NCI-H146 treated with DMSO at 0.1 percent for 48 hours (cell line): ENCODE results near the gene CGA.
"Not testable (repeated sequence)": the region's sequence is repeated elsewhere in the genome, so short reads cannot be mapped to it uniquely, and the experiment has no call there.

Source experiments
- DNase-seq: peaks from one replicate; lab custom pipeline; 2025; ENCODE audit not compliant: unreplicated experiment; lab: John Stamatoyannopoulos, UW

CGA gene

DNA sequence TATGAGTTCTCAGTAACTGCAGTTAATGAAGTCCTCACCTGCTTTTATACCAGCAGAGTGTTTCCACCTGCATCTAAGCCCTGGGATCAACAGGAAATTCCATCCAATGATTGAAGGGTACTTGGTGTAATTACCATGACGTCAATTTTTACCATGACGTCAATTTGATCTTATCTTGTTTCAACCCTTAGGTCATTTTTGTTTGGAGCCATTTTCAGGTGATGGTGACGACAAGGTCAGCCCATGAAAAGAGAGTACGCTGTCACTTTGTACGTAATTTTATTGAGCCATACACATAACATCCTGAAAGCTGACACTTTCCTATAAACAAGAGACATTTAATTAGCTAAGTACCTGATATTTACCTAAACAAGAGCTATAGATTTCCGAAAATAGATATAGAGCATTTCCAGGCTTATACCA, at the start of gene CGA:
Gene CGA, minus strand, starts transcription at position 20 of the 423 bp plus-strand sequence. CDS start 6,906 bp downstream, outside the sequence.
- no peak for DNase-seq

DNA sequence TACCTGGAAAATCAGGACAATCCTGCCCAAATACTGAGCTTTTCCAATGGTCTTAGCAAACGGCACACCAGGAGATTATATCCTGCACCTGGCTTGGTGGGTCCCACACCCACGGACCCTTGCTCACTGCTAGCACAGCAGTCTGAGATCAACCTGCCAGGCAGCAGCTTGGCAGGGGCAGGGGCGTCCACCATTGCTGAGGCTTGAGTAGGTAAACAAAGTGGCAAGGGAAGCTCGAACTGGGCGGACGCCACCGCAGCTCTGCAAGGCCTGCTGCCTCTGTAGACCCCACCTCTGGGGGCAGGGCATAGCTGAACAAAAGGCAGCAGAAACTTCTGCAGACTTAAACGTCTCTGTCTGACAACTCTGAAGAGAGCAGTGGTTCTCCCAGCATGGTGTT, 45.0 kb upstream of the CGA start:
- not testable (repeated sequence) for DNase-seq

DNA sequence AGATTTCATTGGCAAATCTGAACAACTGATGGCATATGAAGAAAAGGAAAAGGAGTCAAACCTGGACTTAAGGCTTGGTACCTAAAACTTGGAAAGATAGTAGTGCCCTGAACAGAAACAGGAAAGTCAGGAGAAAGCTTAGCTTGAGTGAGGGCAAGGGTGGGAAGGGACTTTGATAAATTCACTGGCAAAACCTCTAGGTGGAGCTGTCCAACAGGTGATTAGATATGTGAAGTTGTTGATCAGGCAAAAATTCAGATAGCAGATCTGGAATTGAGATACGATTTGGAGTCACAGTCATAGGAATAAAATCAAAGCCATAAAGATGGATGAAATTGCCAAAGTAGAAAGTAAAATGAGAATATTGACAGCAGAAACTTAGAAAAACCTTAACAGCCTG, 44.3 kb upstream of the CGA start:
- peak; percentile 43 for DNase-seq

DNA sequence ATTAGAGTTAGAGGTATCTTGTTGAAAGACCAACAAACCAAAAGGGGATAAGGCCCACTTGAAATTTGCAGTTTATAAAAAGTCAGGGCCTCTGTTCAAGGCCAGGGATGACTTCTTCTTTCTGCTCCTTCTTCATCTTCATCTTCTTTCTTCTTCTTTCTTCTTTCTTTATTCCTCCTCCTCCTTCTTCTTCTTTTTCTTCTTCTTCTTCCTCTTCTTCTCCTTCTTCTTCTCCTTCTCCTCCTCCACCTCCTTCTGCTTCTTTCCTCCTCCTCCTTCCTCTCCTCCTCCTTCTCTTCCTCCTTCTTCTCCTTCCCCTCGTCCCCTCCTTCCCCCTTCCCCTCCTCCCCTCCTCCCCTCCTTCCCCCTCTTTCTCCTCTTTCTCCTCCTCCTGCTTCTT, 42.1 kb upstream of the CGA start:
- no peak for DNase-seq

DNA sequence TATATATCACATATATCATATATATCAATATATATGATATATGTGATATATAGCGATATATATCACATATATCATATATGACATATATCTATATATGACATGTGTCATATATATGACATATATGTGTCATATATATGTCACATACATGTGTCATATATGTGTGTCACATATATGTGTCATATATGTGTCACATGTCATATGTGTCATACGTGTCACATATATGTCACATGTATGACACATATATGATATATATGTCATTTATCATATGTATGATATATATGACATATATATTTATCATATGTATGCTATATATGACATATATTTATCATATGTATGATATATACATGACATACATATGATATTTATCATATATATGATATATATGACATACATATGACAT, 32.8 kb upstream of the CGA start:
- no peak for DNase-seq

DNA sequence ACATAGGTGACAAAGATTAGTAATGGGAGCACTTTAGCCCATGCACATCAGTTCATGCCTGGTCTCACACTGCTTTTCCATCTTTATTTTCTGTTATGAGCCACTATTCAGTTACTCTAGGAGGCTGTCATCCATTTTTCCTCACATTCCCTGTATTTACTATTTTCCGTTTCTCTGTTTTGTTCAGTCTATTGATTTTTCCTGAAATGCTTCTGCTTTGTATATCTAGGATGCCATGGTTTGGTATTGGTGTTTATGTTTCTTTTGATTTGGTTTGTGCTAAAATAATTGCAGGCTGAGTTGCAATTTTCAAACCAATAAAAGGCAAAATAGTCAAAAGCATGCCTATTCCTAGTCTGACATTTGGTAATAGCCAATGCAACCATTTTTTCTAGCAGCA, 31.6 kb upstream of the CGA start:
- no peak for DNase-seq

DNA sequence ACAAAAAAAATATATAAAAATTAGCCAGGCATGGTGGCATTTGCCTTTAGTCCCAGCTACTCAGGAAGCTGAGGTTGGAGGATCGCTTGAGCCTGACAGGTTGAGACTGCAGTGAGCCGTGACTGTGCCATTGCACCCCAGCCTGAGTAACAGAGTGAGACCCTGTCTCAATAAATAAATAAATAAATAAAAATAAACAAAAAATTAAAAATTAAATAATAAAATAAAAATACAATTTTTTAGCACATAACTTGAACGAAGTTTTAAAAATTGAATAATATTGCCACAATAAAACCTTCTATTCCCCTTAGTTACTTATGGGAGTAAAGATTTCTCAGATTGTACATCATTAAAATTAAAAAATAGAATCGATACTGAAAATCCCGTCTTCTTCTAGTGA, 29.2 kb upstream of the CGA start:
- no peak for DNase-seq

DNA sequence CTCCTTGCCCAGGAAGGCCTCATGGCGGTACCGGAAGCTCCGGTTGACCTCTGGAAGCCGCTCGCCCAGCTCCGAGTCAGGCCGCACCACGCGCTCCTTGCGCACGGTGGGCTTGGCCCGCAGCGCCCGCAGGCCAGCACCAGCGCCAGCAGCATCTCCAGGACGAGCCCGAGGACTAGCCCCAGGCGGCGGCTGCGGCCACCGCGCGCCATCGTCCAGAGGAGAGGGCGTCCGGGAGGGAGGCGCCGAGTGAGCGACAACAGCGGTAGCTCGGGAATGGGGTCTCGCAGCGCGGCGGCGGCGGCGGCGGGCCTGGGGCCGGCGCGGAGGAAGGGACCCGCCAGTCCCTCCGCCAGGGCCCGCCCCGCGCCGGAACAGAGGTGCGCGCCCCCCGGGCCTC, 27.6 kb upstream of the CGA start:
- DNase-seq, result no peak

DNA sequence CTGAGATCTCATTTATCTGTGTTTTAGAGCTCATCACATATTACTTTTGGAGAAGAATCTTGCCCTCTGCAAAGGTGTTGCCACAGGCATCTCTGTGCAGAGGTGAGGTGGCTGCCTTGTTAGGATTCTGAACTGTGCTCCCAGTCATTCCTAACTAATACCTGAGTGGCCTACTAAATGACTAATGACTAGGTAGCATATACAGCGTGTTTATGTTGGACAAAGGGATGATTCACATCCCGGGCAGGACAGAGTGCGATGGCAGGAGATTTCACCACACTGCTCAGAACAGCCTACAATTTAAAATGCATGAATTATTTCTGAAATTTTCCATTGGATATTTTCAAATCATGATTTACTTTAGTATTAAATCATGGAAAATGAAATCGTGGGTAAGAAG, 23.1 kb upstream of the CGA start:
- DNase-seq, result no peak

DNA sequence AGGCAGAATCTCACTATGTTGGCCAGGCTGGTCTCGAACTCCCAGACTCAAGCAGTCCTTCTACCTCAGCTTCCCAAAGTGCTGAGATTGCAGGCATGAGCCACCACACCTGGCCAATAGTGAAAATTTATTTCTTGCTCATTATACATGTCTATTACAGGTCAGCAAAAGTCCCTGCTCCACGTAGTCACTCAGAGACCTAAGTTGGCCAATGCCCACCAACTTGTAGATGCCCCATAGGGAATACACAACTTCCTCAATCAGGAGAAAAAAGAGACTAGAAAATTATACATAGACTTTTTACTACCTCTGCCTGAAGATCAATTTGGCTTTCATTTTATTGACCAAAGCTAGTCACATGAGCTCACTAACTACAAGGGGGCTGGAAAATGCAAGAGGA, 22.0 kb upstream of the CGA start:
- DNase-seq, result no peak

DNA sequence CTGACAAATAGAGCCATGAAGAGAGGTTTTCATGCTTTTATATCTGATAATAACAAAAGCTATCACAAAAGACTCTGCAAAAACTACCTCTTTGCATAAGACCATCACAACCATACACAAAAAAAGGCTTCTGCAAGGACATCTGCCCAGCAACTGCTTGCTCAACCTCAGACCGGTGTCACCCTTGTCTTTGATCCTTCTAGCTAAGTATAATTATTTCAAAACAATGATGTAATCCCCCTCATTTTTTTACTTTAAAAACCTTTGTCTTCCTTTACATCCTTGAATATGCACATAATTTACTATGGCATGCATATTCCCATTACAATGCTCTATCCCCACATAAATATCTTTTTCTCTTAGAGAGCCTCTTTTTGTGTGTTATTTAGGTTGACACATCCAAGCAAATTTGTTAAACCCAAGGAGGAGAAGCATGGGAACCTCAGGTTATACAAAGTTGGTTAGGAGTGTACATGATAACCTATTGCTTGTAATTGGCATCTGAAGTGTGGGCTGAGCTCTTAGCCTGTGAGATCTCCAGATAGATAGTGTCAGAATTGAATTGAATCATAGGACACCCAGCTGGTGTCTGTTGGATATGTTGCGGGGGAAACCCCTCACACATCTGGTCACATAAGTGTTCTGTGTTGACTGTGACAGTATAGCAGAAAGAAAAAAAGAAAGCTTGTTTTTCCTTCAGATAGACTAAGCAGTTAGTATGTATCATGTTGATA, 20.7 kb upstream of the CGA start:
- no peak for DNase-seq

DNA sequence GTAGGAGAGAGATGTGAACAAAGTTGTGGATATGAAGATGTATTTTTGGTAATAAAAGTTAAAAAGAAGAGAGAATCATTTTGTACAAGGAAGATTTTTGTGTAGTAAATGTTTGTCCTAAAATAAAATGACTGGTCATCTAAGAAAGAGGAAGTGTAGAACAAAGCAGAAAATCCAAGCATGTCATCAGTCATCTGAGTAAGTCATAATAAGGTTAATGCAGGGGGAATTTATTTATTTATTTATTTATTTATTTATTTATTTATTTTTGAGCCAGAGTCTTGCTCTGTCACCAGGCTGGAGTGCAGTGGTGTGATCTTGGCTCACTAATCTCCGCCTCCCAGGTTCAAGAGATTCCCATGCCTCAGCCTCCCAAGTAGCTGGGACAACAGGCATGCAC, 15.7 kb upstream of the CGA start:
- DNase-seq, result no peak

DNA sequence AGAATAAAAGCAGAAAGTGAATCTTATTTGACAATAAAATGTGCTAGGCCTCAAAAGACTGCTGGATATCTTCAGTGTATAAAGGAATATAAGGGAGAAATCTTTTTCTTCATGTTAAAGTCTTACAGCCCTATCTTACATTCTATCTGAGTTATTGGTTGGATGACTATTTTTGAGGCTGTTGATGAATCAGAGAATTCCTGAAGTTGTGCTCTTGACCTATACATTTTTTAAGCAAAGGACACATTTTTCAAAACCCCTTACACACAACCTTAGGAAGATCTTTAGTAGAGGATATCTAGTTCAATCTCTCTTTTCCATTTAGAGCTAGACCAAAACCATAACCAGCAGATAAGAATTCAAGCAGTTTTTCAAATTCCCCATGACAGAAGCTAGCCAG, 10.9 kb upstream of the CGA start:
- DNase-seq, result no peak

DNA sequence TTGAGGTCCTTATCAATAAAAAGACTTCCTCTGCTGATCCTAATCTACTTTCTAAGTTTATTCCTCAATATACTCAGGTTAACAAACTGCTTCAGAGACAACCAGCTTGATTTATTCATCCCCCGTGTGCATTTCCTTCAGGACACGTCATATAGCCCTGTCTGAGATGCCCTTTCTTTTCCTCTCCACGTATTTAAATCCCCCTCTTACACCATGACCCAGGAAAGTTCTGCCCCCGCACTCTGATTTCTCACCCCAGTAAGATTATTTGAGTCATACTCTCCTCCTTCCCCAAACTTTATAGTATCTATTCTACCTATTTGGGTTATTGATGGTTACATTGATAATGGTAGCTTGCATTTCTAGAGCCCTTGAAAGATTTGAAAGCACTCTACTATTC, 9.8 kb upstream of the CGA start:
- DNase-seq, result no peak

DNA sequence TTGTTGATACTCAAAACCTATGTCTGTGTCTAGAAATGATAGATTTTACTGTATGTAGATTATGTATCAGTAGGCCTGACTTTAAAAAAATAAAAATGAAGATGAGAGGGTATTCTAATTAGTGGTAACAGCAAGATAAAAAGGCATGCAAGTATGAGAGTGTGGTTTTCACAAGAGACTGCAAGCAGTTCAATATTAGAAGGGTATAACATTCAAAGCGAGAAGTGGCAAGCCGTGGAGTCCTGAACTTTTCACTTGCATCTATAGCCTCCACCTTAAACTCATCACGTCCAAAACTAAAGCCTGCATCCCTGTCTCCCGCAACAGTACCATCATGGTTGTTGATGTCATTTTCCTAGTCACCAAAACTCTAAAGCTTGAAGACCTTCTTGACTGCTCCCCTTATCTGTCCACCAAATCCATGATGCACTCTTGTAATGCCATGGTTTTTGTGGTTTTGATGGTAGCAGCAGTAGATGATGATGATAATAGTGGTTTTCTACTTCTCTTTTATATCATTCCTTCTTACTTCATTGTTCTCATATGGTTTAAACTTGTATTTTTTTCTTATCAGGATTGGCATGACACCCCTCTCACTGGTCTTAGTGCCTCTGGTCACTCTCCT, 9.2 kb upstream of the CGA start:
- no peak for DNase-seq

DNA sequence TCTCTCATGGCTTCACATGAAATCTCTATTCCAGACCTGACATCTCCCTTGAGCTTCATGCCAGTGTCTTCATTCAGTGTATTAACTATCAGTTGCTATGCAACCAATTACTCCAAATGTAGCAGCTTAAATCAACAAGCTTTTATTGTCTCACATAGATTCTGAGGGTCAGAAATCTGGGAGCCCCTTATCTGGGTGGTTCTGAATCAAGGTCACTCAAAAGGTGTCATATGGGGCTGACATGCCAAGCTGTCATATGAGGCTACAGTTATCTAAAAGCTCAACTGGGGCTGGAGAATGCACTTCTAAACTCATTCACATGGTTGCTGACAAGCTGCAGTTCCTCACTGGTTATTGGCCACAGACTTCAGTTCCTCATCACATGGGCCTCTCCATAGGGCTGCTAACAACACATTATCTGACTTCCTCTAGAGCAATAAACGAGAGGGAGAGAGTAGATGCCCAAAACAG, 7.3 kb upstream of the CGA start:
- DNase-seq, result peak; percentile 50

DNA sequence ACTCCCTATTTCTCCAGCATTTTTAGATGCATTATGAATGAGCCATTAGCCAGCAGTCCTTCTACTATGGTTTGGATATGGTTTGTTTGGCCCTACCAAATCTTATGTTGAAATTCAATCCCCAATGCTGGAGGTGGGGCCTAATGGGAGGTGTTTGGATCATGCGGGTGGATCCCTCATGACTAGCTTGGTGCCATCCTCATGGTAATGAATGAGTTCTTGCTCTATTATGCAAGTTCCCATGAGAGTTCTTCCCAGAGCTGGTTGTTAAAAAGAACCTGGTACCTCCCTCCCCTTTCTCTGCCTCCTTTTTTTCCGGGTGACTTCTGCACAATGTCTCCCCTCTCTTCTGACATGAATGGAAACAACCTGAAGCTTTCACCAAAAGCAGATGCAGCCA, 6.2 kb upstream of the CGA start:
- no peak for DNase-seq

DNA sequence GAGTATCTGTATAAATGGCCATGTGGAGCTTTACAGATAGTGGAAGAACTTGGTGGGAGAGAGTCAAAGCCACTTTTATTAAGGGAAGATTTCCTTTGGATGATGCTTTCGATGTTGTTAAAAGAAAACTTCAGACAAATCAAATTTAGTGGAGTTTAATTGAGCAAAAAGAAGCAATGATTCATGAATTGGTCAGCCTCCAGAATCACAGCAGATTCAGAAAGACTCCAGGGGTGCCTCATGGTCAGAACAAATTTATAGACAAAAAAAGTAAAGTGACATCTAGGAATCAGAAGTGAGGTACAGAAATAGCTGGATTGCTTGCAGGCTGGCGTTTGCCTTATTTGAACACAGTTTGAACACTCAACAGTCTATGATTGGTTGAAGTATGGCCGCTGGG, 5.3 kb upstream of the CGA start:
- no peak for DNase-seq

DNA sequence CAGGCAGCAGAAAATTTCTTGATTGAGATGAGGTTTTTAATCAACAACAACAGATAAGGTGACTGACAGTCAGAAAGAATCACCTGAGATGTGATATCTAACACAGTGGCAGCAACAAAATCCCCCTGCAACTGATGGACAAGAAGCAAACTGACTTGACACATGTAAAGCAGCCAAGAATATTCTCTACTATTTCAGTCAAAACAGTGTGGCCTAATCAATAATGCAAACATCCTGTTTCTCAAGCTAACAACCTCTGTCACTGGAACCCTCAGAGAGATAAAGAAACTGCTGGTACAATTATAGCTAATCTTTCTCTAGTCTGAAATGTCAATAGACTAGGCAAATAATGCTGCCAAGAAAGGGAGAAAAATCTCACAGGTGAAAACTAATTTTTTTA, 4.6 kb upstream of the CGA start:
- DNase-seq, result peak; percentile 85

DNA sequence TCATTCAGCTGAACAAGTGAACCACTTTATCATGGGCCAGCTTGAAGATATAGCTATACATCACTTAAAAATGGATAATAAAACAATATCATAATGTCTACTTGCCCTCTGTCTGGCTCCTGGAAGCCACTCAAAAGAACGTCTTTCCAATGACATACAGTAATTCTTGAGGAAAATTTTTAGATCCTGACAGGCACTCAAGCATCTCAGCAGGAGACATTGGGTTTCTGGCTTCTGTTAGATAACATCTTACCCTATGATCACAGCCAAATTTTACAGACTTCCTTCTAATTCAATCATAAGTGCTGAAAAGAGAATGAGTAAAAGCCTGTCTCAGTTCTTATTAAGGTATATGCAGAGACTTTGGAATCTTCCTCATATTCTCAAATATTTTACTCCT, 330 bp downstream of the CGA start:
- no peak for DNase-seq

DNA sequence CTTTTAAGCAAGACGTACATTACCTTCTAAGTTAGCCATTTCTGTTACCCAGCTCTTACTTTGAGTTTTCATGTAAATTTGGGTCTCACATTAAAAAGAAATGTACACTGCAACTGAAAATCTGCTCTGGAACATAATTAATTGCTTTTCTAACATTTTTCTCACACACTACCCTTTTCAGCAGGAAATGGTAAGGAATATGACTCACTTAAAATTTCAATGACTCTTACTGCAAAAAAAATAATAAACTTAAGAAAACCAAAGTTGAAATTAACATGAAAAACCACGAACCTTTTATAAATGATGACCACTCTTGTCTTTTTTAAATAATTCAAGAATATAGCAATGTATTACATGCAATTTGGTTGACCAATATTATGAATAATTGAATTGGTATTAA, 1.3 kb downstream of the CGA start:
- no peak for DNase-seq

DNA sequence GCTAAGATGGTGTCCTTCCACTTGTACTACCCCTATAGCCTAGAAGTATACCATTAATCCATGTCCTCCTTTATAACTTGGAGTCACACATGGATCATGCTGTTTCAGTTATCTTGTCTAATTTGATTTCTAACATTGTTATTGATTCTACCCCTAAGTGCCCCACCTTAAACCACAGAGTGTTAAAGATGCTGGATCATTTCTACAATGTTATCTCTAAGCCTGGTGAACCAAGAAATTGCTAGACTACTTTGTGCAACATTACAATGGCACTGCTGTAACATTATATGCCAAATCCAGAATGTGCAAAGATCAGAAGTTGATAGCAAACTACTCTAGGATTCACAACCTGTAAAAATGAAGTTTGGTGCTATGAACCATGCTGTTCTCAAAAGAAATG, 1.7 kb downstream of the CGA start:
- DNase-seq, result no peak

DNA sequence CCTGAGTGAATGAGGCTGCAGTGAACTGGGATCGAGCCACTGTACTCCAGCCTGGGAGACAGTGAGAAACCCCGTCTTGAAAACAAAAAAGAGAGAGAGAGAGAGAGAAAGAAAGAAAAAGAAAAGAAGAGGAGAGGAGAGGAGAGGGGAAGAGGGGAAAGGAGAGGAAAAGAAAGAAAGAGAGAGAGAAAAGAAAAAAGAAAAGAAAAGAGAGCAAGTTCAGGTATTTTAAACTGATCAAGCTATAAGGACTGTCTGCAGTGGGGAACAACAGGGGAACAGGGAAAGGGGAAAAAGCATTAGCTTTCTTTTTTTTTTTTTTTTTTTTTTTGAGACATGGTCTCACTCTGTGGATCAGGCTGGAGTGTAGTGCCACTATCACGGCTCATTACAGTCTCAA, 2.5 kb downstream of the CGA start:
- DNase-seq, result no peak
